HL-60 (cell line): ENCODE data around the gene ENPP7.

Experiments
- DNase-seq, 2 experiments: peaks; one replicate each; pipeline ENCODE4 v3.0.0-alpha.2; 2010 to 2020; ENCODE audit warnings: low read depth in 1 of 2, low spot score in 1 of 2
- H3K27ac ChIP-seq: fragments of 250-450 bp; sonication (Bioruptor Pico); replicated peaks from 2 replicates; pipeline ENCODE4 v1.5.1; 2020; ENCODE audit warnings: mild to moderate bottlenecking, moderate library complexity
- H3K27me3 ChIP-seq: fragments of 250-450 bp; sonication (Bioruptor Pico); 2 replicates; pipeline ENCODE4 v1.5.1; 2021; ENCODE audit warnings: mild to moderate bottlenecking, moderate library complexity; ENCODE audit not compliant: insufficient read depth, poor library complexity, severe bottlenecking
- H3K4me3 ChIP-seq: replicated peaks from 2 replicates; pipeline ENCODE4 v1.5.1; 2011; ENCODE audit warnings: mild to moderate bottlenecking, control low read depth, low read length; ENCODE audit not compliant: insufficient read depth
- CTCF ChIP-seq: IDR thresholded peaks from one replicate; pipeline ENCODE4 v1.5.1; 2011; ENCODE audit warnings: low read length, control low read depth, inconsistent platforms; ENCODE audit not compliant: insufficient read depth
- GABPA ChIP-seq: IDR thresholded peaks from 2 replicates; pipeline ENCODE4 v1.6.1; 2012; ENCODE audit warnings: low read depth
- POLR2AphosphoS5 ChIP-seq: IDR thresholded peaks from 2 replicates; pipeline ENCODE4 v1.6.1; 2012; ENCODE audit warnings: low read depth
- REST ChIP-seq: IDR thresholded peaks from 2 replicates; pipeline ENCODE4 v1.6.1; 2012; ENCODE audit warnings: low read depth; ENCODE audit not compliant: insufficient replicate concordance
- SPI1 ChIP-seq: IDR thresholded peaks from 2 replicates; pipeline ENCODE4 v1.6.1; 2012; ENCODE audit warnings: low read depth, mild to moderate bottlenecking, borderline replicate concordance

Gene ENPP7

GRCh38 chr17:79741401-79741750 lies 10.6 kb downstream of the ENPP7 start:
- DNase-seq = no peak
- Histone ChIP-seq H3K27me3 (peaks cover 25% of the 10 kb centered on the region), H3K27ac (no peak overlapping the region), H3K4me3 (no peak overlapping the region)
- TF ChIP-seq CTCF = no peak
- no peak for TF ChIP-seq SPI1

- Histone ChIP-seq H3K27me3 (peaks cover 30% of the 10 kb centered on the region), H3K4me3 (no peak overlapping the region), H3K27ac (no peak overlapping the region)
- TF ChIP-seq REST = no peak
- peak; percentile 59 for TF ChIP-seq CTCF
- DNase-seq = peak in 1 of 2 experiments; percentile 49
These were observed 11.2 kb downstream of the ENPP7 start for GRCh38 chr17:79741751-79742588.

- Histone ChIP-seq H3K27me3 (peaks cover 36% of the 10 kb centered on the region), H3K4me3 (no peak overlapping the region), H3K27ac (no peak overlapping the region)
- no peak for DNase-seq
- TF ChIP-seq CTCF = no peak
- no peak for TF ChIP-seq REST
- no peak for TF ChIP-seq SPI1
- no peak for TF ChIP-seq POLR2AphosphoS5
- TF ChIP-seq GABPA = no peak
These were observed 11.8 kb downstream of the ENPP7 start for GRCh38 chr17:79742589-79742918.

GRCh38 chr17:79742951-79743476 lies 12.3 kb downstream of the ENPP7 start:
- TF ChIP-seq POLR2AphosphoS5 (no peak), REST (no peak), SPI1 (no peak), CTCF (no peak), GABPA (no peak)
- Histone ChIP-seq H3K27me3 (peaks cover 38% of the 10 kb centered on the region), H3K4me3 (no peak overlapping the region), H3K27ac (no peak overlapping the region)
- no peak for DNase-seq
